Activated naive CD4-positive, alpha-beta T cell treated with anti-CD3 and anti-CD28 coated beads, Interleukin-2, amount 10 ng/mL, durations not matched to agents 7 days and 5 days (primary cell): Measurements from ENCODE around the gene ELOB.

Source experiments
- CTCF ChIA-PET: fragments of 350-600 bp; sonication (Branson Sonifier 250); formaldehyde crosslinking; loops from one replicate; lab custom pipeline; 2021; ENCODE audit warnings: antibody characterized with exemption; lab: Charles Lee
- DNase-seq: peaks from one replicate; pipeline ENCODE4 v3.0.0-alpha.2; 2020
- H3K27ac Mint-ChIP-seq: one replicate; pipeline ENCODE4 v1.8.0; 2021; ENCODE audit warnings: mild to moderate bottlenecking, moderate library complexity, mixed read lengths
- H3K27me3 Mint-ChIP-seq: one replicate; pipeline ENCODE4 v1.8.0; 2021; ENCODE audit warnings: mild to moderate bottlenecking, mixed read lengths
- H3K36me3 Mint-ChIP-seq: one replicate; pipeline ENCODE4 v1.8.0; 2021; ENCODE audit warnings: mixed read lengths
- H3K4me1 Mint-ChIP-seq: one replicate; pipeline ENCODE4 v1.8.0; 2021; ENCODE audit warnings: mixed read lengths
- H3K4me3 Mint-ChIP-seq: one replicate; pipeline ENCODE4 v1.8.0; 2021; ENCODE audit warnings: mild to moderate bottlenecking, moderate library complexity, mixed read lengths
- H3K9me3 Mint-ChIP-seq: one replicate; pipeline ENCODE4 v1.8.0; 2021; ENCODE audit warnings: mixed read lengths

The ELOB gene

DNA sequence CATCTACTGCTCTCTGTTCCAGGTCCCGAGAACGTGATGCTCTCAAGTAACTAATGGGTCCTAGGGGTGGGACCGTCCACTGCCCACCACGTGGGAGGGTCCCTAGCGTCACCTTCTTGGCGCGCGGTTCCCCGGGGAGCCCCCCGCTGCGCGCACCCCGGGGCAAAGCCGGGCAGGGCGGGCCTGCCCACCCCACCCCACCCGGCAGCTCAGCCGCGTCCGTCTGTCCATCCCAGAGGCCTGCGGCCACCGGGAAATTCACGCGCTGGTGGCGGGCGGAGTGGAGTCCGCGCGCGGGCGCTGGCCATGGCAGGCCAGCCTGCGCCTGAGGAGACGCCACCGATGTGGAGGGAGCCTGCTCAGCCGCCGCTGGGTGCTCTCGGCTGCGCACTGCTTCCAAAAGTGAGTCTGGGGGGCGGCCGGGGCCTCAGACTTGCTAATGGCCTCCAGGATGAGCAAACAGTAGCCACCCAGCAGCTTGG, 21.7 kb upstream of the ELOB start:
- CTCF ChIA-PET: no interaction called here
- H3K4me1 Mint-ChIP-seq: no peaks in the 10 kb centered on the region
- peaks cover 2% of the 10 kb centered on the region for H3K9me3 Mint-ChIP-seq
- no peaks in the 10 kb centered on the region for H3K36me3 Mint-ChIP-seq
- H3K4me3 Mint-ChIP-seq: no peak overlapping the region
- peaks cover 36% of the 10 kb centered on the region for H3K27me3 Mint-ChIP-seq
- DNase-seq: no peak
- H3K27ac Mint-ChIP-seq: no peak overlapping the region

DNA sequence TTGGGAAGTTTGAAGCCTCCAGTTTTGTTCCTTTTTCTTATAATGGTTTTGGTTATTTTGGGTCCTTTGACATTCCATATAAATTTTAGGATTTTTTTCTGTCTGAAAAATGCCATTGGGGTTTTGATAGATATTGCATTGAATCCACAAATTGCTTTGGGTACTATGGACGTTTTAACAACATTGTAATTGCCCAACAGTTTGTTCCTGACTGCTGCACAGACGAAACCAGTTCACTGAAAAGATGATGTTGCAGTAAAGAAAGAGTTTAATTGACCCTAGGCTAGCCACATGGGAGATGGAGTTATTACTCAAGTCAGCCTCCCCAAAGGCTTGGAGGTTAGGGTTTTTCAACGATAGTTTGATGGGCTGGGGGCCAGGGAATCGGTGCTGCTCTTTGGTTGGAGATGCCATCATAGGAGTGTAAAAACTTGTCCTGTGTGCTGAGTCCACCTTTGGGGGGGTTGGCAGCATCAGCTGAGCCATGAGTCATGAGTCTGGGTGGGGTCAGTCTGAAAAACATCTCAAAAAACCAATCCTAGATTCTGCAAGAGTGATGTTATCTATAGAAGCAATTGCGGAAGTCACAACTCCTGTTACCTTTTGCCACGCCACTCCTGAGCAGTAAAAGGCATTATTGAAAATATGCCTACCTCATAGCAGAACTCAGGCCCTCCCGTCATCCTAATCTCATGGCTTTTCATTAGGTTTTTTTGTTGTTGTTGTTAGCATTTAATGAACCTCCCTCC, 18.5 kb upstream of the ELOB start:
- DNase-seq: no peak
- no peaks in the 10 kb centered on the region for H3K36me3 Mint-ChIP-seq
- CTCF ChIA-PET: no interaction called here
- H3K27me3 Mint-ChIP-seq: peaks cover 45% of the 10 kb centered on the region
- no peak overlapping the region for H3K4me3 Mint-ChIP-seq
- H3K27ac Mint-ChIP-seq: no peak overlapping the region
- H3K4me1 Mint-ChIP-seq: no peaks in the 10 kb centered on the region
- no peaks in the 10 kb centered on the region for H3K9me3 Mint-ChIP-seq

DNA sequence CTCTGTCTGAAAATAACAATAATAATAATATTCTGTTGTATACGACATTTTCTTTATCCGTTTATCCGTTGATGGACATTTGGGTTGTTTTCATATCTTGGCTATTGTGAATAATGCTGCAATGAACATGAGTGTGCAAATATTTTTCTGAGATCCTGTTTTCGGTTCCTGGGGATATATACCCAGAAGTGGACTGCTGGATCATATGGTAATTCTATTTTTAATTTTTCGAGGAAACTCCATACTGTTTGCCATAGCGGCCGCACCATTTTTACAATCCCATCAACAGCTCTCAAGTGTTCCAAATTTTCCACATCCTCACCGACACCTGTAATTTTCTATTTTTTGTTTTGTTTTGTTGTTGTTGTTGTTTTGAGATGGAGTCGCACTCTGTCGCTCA, 15.9 kb upstream of the ELOB start:
- H3K4me3 Mint-ChIP-seq: no peak overlapping the region
- no peaks in the 10 kb centered on the region for H3K9me3 Mint-ChIP-seq
- CTCF ChIA-PET: no interaction called here
- H3K27me3 Mint-ChIP-seq: peaks cover 53% of the 10 kb centered on the region
- no peaks in the 10 kb centered on the region for H3K36me3 Mint-ChIP-seq
- no peak for DNase-seq
- no peak overlapping the region for H3K27ac Mint-ChIP-seq
- H3K4me1 Mint-ChIP-seq: no peaks in the 10 kb centered on the region

DNA sequence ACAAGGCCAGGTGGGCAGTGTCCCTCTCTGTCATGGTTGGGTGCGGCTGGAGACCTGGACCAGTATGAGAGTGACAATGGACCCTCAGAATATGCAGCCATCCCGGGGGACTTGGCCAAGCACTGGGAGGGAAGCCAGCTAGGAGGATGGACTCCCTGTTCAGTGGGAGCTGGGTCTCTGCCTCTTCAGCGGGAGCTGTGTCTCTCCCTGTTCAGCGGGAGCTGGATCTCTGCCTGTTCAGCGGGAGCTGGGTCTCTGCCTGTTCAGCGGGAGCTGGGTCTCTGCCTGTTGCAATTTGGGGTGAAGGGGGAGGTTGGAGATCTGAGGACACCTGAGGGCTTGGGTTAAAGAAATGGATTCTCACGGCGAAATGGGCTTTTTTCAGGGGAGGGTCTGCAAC, 14.1 kb upstream of the ELOB start:
- no peak overlapping the region for H3K27ac Mint-ChIP-seq
- CTCF ChIA-PET: no interaction called here
- no peak overlapping the region for H3K4me3 Mint-ChIP-seq
- H3K36me3 Mint-ChIP-seq: no peaks in the 10 kb centered on the region
- no peaks in the 10 kb centered on the region for H3K9me3 Mint-ChIP-seq
- DNase-seq: no peak
- peaks cover 3% of the 10 kb centered on the region for H3K4me1 Mint-ChIP-seq
- peaks cover 53% of the 10 kb centered on the region for H3K27me3 Mint-ChIP-seq

DNA sequence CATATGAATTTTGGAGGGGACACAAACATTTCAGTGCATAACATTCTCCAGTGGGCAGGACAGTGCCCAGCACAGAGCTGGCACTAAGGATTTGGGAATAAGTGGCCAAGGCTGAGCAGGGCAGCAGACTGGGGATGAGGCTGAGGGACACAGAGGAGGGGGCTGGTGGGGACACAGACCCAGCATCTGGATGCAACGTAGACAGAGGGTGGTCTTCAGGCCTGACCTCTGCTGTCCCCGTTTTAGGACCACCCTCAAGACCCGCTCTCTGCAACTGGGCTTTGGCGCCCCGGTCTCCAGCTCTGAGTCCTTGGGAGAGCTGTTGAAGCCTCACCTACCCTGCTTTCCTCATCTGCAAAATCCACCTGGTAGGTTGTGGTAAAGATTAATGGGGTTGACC, 13.6 kb upstream of the ELOB start:
- H3K9me3 Mint-ChIP-seq: no peaks in the 10 kb centered on the region
- H3K4me3 Mint-ChIP-seq: no peak overlapping the region
- peaks cover 54% of the 10 kb centered on the region for H3K27me3 Mint-ChIP-seq
- no peak overlapping the region for H3K27ac Mint-ChIP-seq
- H3K36me3 Mint-ChIP-seq: no peaks in the 10 kb centered on the region
- DNase-seq: no peak
- CTCF ChIA-PET: no interaction called here
- peaks cover 6% of the 10 kb centered on the region for H3K4me1 Mint-ChIP-seq

DNA sequence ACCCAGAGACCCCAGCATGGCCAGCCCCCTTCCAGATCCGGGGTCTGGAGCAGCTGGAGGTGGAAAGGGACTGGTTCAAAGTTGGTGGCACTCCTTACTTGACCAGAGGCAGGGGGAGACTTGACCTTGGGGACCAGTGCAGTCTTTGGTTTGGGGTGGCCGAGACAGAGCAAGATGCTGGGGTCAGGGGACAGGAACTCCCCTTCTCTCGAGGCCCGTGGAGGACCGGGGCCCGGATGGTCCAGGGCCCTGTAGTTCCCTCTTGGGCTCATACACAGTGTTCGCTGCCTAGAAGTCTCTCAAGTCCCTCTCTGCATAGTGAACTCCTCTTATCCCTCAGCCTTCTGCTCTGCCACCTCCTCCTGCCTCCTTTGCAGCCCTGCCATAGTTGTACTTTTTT, 10.9 kb upstream of the ELOB start:
- H3K4me1 Mint-ChIP-seq: peaks cover 11% of the 10 kb centered on the region
- H3K36me3 Mint-ChIP-seq: no peaks in the 10 kb centered on the region
- H3K27ac Mint-ChIP-seq: no peak overlapping the region
- CTCF ChIA-PET: no interaction called here
- peaks cover 62% of the 10 kb centered on the region for H3K27me3 Mint-ChIP-seq
- DNase-seq: peak; percentile 15
- H3K4me3 Mint-ChIP-seq: no peak overlapping the region
- H3K9me3 Mint-ChIP-seq: no peaks in the 10 kb centered on the region

DNA sequence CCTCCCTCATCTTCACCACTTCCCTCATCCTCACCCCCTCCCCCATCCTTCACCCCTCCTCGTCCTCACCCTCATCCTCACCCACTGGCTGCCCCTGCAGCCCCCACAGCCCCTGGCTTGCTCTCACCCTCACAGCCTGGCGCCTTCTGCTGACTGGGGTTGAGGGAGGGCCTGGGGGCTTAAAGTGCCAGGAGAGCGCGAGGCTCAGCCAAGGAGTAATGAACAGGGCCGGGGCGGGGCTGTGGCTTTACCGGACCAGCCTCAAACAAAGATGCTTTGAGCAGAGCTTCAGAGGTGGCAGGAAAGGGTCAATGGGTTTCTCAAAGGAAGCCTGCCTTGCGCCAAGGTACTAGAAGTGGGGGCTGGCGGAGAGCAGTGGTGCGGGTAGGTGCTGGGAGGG, 10.3 kb upstream of the ELOB start, which contains the start of gene PRSS33:
Gene PRSS33, minus strand, starts transcription at position 155 of the 400 bp plus-strand sequence. CDS start 1,013 bp downstream, outside the sequence.
- Mint-ChIP-seq H3K4me1 (peaks cover 11% of the 10 kb centered on the region), H3K27me3 (peaks cover 62% of the 10 kb centered on the region), H3K9me3 (no peaks in the 10 kb centered on the region), H3K4me3 (no peak within 1 kb of the TSS), H3K36me3 (no peaks in the 10 kb centered on the region), H3K27ac (no peak within 1 kb of the TSS)
- CTCF ChIA-PET: no interaction called here
- peak; percentile 18 for DNase-seq

DNA sequence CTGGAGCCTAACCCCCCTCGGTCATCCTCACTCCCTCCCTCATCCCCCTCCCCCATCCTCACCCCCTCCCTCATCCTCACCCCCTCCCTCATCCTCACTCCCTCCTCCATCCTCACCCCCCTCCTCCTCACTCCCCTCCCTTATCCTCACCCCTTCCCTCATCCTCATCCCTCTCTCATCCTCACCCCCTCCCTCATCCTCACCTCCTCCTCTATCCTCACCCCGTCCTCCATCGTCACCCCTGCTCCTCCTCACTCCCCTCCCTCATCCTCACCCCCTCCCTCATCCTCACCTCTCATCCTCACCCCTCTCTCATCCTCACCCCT, 9.7 kb upstream of the ELOB start:
- peaks cover 62% of the 10 kb centered on the region for H3K27me3 Mint-ChIP-seq
- no peak overlapping the region for H3K27ac Mint-ChIP-seq
- no peaks in the 10 kb centered on the region for H3K36me3 Mint-ChIP-seq
- no peak for DNase-seq
- no peak overlapping the region for H3K4me3 Mint-ChIP-seq
- H3K4me1 Mint-ChIP-seq: peaks cover 11% of the 10 kb centered on the region
- H3K9me3 Mint-ChIP-seq: no peaks in the 10 kb centered on the region
- CTCF ChIA-PET: no interaction called here

DNA sequence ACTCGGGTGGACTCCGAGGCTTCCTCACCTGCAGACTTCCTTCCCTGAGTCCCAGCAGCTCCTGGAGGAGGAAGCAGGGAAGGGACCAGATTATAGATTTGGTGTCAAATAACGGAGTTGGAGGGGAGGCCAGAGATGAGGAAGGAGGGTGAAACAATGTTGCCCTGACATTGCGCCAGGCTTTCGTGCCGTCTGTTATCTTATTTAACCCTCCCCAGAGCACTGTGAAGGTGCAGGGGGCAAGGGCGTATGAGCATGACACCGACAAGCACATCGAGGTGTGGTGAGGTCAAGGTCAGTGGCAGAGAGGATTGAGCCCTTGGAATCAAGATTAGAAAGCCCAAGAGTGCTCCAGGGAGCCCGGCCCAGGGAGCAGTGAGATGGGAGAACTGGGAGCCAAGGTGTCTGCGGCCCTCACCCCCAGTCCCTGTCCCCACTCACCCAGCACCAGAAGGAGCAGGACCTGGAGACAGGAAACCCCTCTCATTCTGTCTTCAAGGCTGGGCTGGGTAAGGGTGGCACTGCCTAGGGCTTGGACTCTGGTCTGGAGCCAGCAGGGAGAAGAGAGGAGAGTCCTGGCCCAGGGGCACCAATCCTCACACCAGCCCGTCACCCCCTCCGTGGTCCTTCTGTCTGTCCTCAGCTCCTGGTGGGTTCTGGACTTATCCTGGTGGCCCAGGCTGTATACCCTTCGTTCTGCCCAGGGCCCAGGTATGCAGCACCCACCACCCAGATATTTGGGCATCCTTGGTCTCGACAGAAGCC, 9.2 kb upstream of the ELOB start:
- Mint-ChIP-seq H3K9me3 (no peaks in the 10 kb centered on the region), H3K4me3 (no peak overlapping the region), H3K4me1 (peaks cover 11% of the 10 kb centered on the region), H3K36me3 (no peaks in the 10 kb centered on the region), H3K27ac (no peak overlapping the region), H3K27me3 (peaks cover 58% of the 10 kb centered on the region)
- DNase-seq: peak; percentile 19
- CTCF ChIA-PET: interaction anchor here (0.5 kb wide), 1 partner anchor 30 kb away, joined by 3 read pairs; no protein-coding TSS in a partner anchor

DNA sequence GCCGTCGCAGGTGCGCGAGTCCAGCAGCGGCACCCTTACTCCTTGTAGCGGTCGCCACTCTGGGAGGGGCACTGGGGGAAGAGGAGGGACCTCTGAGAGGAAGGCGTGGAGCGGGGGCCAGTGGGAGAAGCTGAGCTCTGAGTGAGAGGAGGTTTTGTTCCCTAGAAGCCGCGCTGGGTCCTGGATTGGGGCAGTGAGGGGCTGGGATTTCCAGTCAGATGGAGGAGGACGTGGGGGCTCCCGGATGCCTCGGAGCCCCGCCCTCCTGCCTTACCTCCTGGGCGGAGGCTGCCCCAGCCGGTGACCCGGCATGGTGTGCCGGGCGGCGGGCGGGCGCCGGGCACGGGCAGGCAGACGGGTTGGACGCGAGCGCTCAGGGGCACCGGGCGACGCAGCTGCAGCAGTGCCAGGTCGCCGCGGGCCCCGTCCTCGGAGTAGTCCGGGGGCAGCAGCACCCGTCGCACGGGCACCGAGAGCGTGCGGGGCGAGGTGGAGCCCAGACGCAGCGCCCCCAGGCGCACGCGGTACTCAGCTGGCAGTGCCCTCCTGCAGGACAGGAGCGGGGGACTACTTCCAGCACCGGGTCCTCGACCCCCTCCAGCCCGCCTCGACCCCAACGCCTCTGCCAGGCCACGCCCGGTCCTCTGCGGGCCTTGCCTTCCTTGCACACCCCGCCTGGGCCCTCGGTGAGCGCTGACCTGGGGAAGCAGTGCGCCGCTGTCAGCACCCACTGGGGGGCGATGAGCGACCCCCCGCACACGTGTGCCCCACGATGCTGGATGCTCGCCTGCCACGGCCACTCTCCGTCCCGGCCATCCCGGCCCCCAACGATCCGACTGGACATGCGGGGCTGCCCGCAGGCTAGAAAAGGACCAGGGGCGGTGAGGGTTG, 8.3 kb upstream of the ELOB start:
- Mint-ChIP-seq H3K4me1 (peaks cover 11% of the 10 kb centered on the region), H3K27ac (no peak overlapping the region), H3K4me3 (peak overlapping the region; percentile 71), H3K27me3 (peaks cover 55% of the 10 kb centered on the region), H3K36me3 (no peaks in the 10 kb centered on the region), H3K9me3 (no peaks in the 10 kb centered on the region)
- peak; percentile 52 for DNase-seq
- CTCF ChIA-PET: no interaction called here

DNA sequence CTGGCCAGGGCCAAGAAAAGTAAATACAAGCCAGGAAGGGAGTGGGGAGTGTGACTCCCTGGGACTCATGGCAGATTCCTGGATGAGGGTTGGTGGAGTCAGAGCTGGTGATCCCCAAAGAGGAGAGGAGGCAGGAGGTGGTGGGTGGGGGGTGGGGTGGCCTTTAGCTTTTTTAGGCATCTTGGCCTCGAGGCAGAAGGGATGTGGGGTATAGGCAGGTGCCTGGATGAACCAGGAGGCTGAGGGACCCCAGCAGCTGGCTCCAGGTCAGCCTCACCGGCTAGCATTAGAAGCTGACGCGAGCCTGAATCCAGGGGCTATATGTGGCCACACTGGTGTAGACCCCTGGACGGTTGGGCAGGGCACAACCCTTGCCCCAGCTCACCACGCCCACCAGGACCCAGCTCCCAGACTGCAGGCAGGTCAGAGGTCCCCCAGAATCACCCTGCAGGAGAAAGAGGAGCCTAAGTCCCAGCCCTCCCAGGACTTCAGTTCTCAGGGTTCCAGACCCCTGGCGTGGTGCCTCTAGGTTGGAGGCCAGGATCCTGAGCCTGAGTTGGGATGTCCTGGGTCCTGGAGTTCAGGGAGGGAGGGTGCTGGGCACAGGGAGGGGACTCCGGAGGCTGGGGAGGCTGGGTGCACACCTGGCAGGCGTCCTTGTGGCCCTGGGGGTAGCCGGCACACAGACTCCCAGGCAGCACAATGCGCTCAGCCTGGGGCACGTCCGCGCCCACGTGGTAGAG, 7.4 kb upstream of the ELOB start:
- peak; percentile 12 for DNase-seq
- CTCF ChIA-PET: interaction anchor here (1.3 kb wide), 1 partner anchor 55 kb away, joined by 4 read pairs; no protein-coding TSS in a partner anchor
- peak overlapping the region; percentile 71 for H3K4me3 Mint-ChIP-seq
- no peak overlapping the region for H3K27ac Mint-ChIP-seq
- no peaks in the 10 kb centered on the region for H3K36me3 Mint-ChIP-seq
- H3K4me1 Mint-ChIP-seq: peaks cover 17% of the 10 kb centered on the region
- no peaks in the 10 kb centered on the region for H3K9me3 Mint-ChIP-seq
- peaks cover 50% of the 10 kb centered on the region for H3K27me3 Mint-ChIP-seq

DNA sequence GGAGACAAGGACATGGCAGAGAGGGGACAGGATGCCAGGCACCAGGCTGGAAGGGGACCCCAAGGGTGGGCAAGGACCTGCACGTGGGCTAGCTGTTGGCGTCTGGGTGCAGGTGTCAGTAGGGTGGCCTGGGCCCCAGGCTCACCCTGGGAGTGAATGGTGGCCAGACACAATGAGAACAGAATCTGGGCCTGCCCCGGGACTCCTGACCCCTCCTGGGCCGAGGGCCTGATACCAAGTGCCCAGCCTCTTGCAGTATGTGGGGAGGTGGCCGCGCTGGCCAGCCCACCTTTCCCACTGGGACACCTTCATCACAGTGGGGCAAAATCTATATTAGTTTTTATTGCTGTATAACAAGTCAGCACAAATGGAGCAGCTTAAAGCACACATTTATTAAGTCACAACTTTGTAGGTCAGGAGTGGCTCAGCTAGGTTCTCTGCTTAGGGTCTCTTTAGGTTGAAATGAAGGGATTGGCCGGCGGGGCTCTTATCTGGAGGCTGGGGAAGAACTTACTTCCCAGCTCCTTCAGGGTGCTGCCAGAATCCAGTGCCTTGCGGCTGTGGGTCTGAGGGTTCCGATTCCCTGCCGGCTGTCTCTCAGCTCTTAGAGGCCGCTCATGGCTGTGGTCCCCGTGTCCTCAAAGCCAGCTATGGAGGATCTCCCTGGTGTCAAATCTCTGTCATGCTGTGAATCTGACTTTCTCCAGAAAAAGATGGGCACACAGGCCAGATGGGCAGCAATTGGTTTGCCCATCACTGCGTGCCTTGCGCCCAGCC, 6.7 kb upstream of the ELOB start:
- peaks cover 45% of the 10 kb centered on the region for H3K27me3 Mint-ChIP-seq
- H3K4me1 Mint-ChIP-seq: peaks cover 19% of the 10 kb centered on the region
- no peak overlapping the region for H3K4me3 Mint-ChIP-seq
- CTCF ChIA-PET: interaction anchor here (1.3 kb wide), 1 partner anchor 55 kb away, joined by 4 read pairs; no protein-coding TSS in a partner anchor
- no peaks in the 10 kb centered on the region for H3K36me3 Mint-ChIP-seq
- H3K9me3 Mint-ChIP-seq: no peaks in the 10 kb centered on the region
- peak; percentile 5 for DNase-seq
- no peak overlapping the region for H3K27ac Mint-ChIP-seq
